OCI-LY7 (cell line): ENCODE results near the gene TYROBP. TPM values are rescaled to one million over a fixed set of nuclear protein-coding genes. Genes with fewer than 3 reads are reported as not detected.
A peak's percentile ranks its signal among the peaks of the same experiment; 100 is the strongest.

Source experiments
- BruUV-seq: library from RNA; stranded (reverse); fragments of 400-500 nt; replicated peaks from 2 replicates; lab custom pipeline; 2021; lab: Mats Ljungman, UMichigan
- CTCF ChIA-PET: fragments of 300-600 bp; sonication (Branson Sonifier 250); formaldehyde crosslinking; loops from one replicate; lab custom pipeline; 2022; ENCODE audit warnings: antibody characterized with exemption; ENCODE audit not compliant: unreplicated experiment; lab: Charles Lee
- POLR2A ChIA-PET: fragments of 300-600 bp; sonication (Branson Sonifier 250); formaldehyde crosslinking; loops from one replicate; lab custom pipeline; 2022; ENCODE audit warnings: antibody characterized with exemption; lab: Charles Lee
- DNase-seq: peaks from one replicate; pipeline ENCODE4 v3.0.0-alpha.2; 2015; ENCODE audit warnings: low spot score
- H2AFZ ChIP-seq: fragments of 200-600 bp; sonication (generic), shearing (Covaris generic); 2 replicates; pipeline ENCODE4 v1.6.1; 2014; ENCODE audit warnings: mild to moderate bottlenecking, antibody characterized with exemption, low read length, moderate library complexity
- H3K27ac ChIP-seq: fragments of 200-600 bp; sonication (generic); 2 replicates; pipeline ENCODE4 v1.5.1; 2014; ENCODE audit warnings: mixed run types, low read depth, mild to moderate bottlenecking, moderate library complexity, low read length, inconsistent platforms; ENCODE audit not compliant: poor library complexity, severe bottlenecking
- H3K36me3 ChIP-seq: fragments of 200-600 bp; sonication (generic); 2 replicates; pipeline ENCODE4 v1.6.1; 2014; ENCODE audit warnings: mild to moderate bottlenecking, antibody characterized with exemption, low read length, moderate library complexity, mixed read lengths; ENCODE audit not compliant: insufficient read depth
- H3K4me1 ChIP-seq: fragments of 200-600 bp; sonication (generic); 2 replicates; pipeline ENCODE4 v1.5.1; 2014; ENCODE audit warnings: mild to moderate bottlenecking, low read length; ENCODE audit not compliant: insufficient read depth, poor library complexity, severe bottlenecking
- H3K4me2 ChIP-seq: fragments of 200-600 bp; sonication (generic); 2 replicates; pipeline ENCODE4 v1.6.1; 2014; ENCODE audit warnings: mild to moderate bottlenecking, low read length
- H3K4me3 ChIP-seq: fragments of 200-600 bp; sonication (generic); 2 replicates; pipeline ENCODE4 v1.5.1; 2014; ENCODE audit warnings: mild to moderate bottlenecking, low read depth, low read length; ENCODE audit not compliant: poor library complexity, severe bottlenecking
- H3K79me2 ChIP-seq: fragments of 200-600 bp; sonication (generic); 2 replicates; pipeline ENCODE4 v1.6.1; 2016; ENCODE audit warnings: low read depth, mild to moderate bottlenecking, low read length, moderate library complexity, mixed read lengths; ENCODE audit not compliant: insufficient read depth
- H3K9me2 ChIP-seq: fragments of 200-600 bp; sonication (generic); 2 replicates; pipeline ENCODE4 v1.6.1; 2016; ENCODE audit warnings: mild to moderate bottlenecking, low read length, mixed read lengths; ENCODE audit not compliant: insufficient read depth
- H3K9me3 ChIP-seq: fragments of 200-600 bp; sonication (generic); 2 replicates; pipeline ENCODE4 v1.6.1; 2014; ENCODE audit warnings: mild to moderate bottlenecking, mixed run types, low read length, mixed read lengths
- H4K20me1 ChIP-seq: fragments of 200-600 bp; sonication (generic); 2 replicates; pipeline ENCODE4 v1.6.1; 2014; ENCODE audit warnings: mild to moderate bottlenecking, antibody characterized with exemption, low read length, moderate library complexity, mixed read lengths; ENCODE audit not compliant: insufficient read depth
- CTCF ChIP-seq: fragments of 200-600 bp; sonication (generic); conservative IDR thresholded peaks from 2 replicates; pipeline ENCODE4 v1.5.1; 2014; ENCODE audit warnings: mild to moderate bottlenecking, antibody characterized with exemption, low read length, moderate library complexity, mixed read lengths
- EZH2phosphoT487 ChIP-seq: fragments of 200-600 bp; sonication (generic); IDR thresholded peaks from 2 replicates; pipeline ENCODE4 v1.6.1; 2018; ENCODE audit warnings: low read depth, borderline replicate concordance, mild to moderate bottlenecking, mixed run types, antibody characterized with exemption, low read length, moderate library complexity, mixed read lengths
- intact Hi-C: fragments of 100-400 bp; cut with micrococcal nuclease; formaldehyde crosslinking; loops from one replicate; pipeline ENCODE4 v1.10.0; 2022; ENCODE audit not compliant: unreplicated experiment
- total RNA-seq, 2 experiments: library from RNA; depleted of rRNA in 1 of 2; stranded (reverse); fragments of >200 nt in 1 of 2; shearing (Covaris generic) in 1 of 2; gene quantifications; 2 replicates each; pipeline ENCODE4 v1.2.3, GENCODE V29; 2014 to 2022

Gene TYROBP
- total RNA-seq, 2 experiments from 2014 or later: not detected

GRCh38 chr19:35868172-35868822 is 39.8 kb downstream of the TYROBP start, which contains the start of gene APLP1:
APLP1 (plus strand) TSS chr19:35868574; CDS start chr19:35868637, 63 bp downstream.
- Histone ChIP-seq H3K79me2 (no peaks in the 10 kb centered on the region), H3K4me2 (peak within 1 kb of the TSS; percentile 83), H2AFZ (no peak within 1 kb of the TSS), H4K20me1 (no peaks in the 10 kb centered on the region), H3K9me2 (no peaks in the 10 kb centered on the region), H3K4me1 (peaks cover 17% of the 10 kb centered on the region), H3K36me3 (no peaks in the 10 kb centered on the region), H3K4me3 (peak within 1 kb of the TSS; percentile 65), H3K27ac (no peak within 1 kb of the TSS), H3K9me3 (no peaks in the 10 kb centered on the region)
- intact Hi-C loops: no loop called here
- no peak for TF ChIP-seq CTCF
- no peak for TF ChIP-seq EZH2phosphoT487
- no TSS peak for BruUV-seq
- POLR2A ChIA-PET: no interaction called here
- CTCF ChIA-PET: no interaction called here
- DNase-seq: peak; percentile 22

GRCh38 chr19:35863018-35863417 is 45.1 kb downstream of the TYROBP start:
- Histone ChIP-seq H3K4me3 (no peak overlapping the region), H3K9me2 (no peaks in the 10 kb centered on the region), H2AFZ (no peak overlapping the region), H3K79me2 (no peaks in the 10 kb centered on the region), H3K27ac (no peak overlapping the region), H3K36me3 (no peaks in the 10 kb centered on the region), H3K4me1 (no peaks in the 10 kb centered on the region), H4K20me1 (no peaks in the 10 kb centered on the region), H3K4me2 (no peak overlapping the region), H3K9me3 (no peaks in the 10 kb centered on the region)
- ChIA-PET CTCF (no interaction called here), POLR2A (interaction anchor here (0.7 kb wide), 1 partner anchor 176 kb away, joined by 5 read pairs; no protein-coding TSS in a partner anchor)
- TF ChIP-seq CTCF: no peak
- TF ChIP-seq EZH2phosphoT487: no peak
- no TSS peak for BruUV-seq
- intact Hi-C loops: no loop called here
- DNase-seq: no peak

GRCh38 chr19:35862528-35862927 is 45.6 kb downstream of the TYROBP start:
- Histone ChIP-seq H3K4me3 (no peak overlapping the region), H3K9me2 (no peaks in the 10 kb centered on the region), H3K4me1 (peaks cover under 1% of the 10 kb centered on the region), H3K36me3 (no peaks in the 10 kb centered on the region), H3K27ac (no peak overlapping the region), H3K79me2 (no peaks in the 10 kb centered on the region), H4K20me1 (no peaks in the 10 kb centered on the region), H3K4me2 (no peak overlapping the region), H2AFZ (no peak overlapping the region), H3K9me3 (no peaks in the 10 kb centered on the region)
- no TSS peak for BruUV-seq
- CTCF ChIA-PET: no interaction called here
- TF ChIP-seq EZH2phosphoT487: no peak
- no peak for TF ChIP-seq CTCF
- no peak for DNase-seq
- POLR2A ChIA-PET: interaction anchor here (0.7 kb wide), 1 partner anchor 175 kb away, joined by 5 read pairs; no protein-coding TSS in a partner anchor
- intact Hi-C loops: no loop called here
